ENCODE results near the gene CRTAC1.

DNA sequence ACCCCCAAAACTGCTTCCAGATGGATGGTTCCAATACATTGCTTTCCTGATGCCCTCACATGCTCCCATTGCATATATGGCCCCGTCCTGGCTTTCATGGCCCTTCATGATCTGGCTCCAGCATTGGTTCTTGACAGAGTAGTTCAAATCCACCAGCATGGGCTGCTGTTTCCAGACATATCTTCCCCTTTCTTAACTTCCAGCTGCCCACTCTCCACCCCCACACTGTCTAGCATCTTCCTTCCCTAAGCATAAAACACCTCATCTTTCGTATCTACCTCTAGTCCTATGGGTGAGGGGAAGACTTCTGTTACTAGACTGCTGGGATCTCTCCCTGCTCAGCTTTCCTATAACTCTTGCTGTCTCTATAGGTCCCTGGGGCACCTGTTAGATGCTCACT, 194.0 kb downstream of the CRTAC1 start:
- TF ChIP-seq, protein P1, sequence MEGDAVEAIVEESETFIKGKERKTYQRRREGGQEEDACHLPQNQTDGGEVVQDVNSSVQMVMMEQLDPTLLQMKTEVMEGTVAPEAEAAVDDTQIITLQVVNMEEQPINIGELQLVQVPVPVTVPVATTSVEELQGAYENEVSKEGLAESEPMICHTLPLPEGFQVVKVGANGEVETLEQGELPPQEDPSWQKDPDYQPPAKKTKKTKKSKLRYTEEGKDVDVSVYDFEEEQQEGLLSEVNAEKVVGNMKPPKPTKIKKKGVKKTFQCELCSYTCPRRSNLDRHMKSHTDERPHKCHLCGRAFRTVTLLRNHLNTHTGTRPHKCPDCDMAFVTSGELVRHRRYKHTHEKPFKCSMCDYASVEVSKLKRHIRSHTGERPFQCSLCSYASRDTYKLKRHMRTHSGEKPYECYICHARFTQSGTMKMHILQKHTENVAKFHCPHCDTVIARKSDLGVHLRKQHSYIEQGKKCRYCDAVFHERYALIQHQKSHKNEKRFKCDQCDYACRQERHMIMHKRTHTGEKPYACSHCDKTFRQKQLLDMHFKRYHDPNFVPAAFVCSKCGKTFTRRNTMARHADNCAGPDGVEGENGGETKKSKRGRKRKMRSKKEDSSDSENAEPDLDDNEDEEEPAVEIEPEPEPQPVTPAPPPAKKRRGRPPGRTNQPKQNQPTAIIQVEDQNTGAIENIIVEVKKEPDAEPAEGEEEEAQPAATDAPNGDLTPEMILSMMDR (IDR thresholded peaks at IDR 0.05; ENCODE audit: low read depth, low read length, missing input control) = no peak
- TF ChIP-seq FOXA1 (IDR thresholded peaks at IDR 0.05) (no peak), JUND (IDR thresholded peaks at IDR 0.05) (no peak), YY1 (IDR thresholded peaks at IDR 0.05) (no peak), SP1 (IDR thresholded peaks at IDR 0.05) (no peak), RAD21 (IDR thresholded peaks at IDR 0.05) (no peak)
- TF ChIP-seq, protein P2, sequence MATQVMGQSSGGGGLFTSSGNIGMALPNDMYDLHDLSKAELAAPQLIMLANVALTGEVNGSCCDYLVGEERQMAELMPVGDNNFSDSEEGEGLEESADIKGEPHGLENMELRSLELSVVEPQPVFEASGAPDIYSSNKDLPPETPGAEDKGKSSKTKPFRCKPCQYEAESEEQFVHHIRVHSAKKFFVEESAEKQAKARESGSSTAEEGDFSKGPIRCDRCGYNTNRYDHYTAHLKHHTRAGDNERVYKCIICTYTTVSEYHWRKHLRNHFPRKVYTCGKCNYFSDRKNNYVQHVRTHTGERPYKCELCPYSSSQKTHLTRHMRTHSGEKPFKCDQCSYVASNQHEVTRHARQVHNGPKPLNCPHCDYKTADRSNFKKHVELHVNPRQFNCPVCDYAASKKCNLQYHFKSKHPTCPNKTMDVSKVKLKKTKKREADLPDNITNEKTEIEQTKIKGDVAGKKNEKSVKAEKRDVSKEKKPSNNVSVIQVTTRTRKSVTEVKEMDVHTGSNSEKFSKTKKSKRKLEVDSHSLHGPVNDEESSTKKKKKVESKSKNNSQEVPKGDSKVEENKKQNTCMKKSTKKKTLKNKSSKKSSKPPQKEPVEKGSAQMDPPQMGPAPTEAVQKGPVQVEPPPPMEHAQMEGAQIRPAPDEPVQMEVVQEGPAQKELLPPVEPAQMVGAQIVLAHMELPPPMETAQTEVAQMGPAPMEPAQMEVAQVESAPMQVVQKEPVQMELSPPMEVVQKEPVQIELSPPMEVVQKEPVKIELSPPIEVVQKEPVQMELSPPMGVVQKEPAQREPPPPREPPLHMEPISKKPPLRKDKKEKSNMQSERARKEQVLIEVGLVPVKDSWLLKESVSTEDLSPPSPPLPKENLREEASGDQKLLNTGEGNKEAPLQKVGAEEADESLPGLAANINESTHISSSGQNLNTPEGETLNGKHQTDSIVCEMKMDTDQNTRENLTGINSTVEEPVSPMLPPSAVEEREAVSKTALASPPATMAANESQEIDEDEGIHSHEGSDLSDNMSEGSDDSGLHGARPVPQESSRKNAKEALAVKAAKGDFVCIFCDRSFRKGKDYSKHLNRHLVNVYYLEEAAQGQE (IDR thresholded peaks at IDR 0.05) = no peak
- TF ChIP-seq, protein P3, sequence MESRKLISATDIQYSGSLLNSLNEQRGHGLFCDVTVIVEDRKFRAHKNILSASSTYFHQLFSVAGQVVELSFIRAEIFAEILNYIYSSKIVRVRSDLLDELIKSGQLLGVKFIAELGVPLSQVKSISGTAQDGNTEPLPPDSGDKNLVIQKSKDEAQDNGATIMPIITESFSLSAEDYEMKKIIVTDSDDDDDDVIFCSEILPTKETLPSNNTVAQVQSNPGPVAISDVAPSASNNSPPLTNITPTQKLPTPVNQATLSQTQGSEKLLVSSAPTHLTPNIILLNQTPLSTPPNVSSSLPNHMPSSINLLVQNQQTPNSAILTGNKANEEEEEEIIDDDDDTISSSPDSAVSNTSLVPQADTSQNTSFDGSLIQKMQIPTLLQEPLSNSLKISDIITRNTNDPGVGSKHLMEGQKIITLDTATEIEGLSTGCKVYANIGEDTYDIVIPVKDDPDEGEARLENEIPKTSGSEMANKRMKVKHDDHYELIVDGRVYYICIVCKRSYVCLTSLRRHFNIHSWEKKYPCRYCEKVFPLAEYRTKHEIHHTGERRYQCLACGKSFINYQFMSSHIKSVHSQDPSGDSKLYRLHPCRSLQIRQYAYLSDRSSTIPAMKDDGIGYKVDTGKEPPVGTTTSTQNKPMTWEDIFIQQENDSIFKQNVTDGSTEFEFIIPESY (IDR thresholded peaks at IDR 0.05) = no peak

Measured in liver (tissue), 3 donors.